Tracheal epithelial cell (primary cell): Measurements from ENCODE around the gene FEM1C. TPM values are rescaled to one million over a fixed set of nuclear protein-coding genes. Genes with fewer than 3 reads are reported as not detected.

ENCODE experiments used
- total RNA-seq: library from RNA; depleted of rRNA; stranded (reverse); fragments of >200 nt; gene quantifications from 2 replicates; pipeline ENCODE4 v1.2.1, GENCODE V29; 2014

The FEM1C gene
- total RNA-seq = 10.2 and 14.5 TPM in 2 replicates

GRCh38 chr5:115544436-115545350 lies at the start of gene FEM1C:
FEM1C (minus strand) TSS chr5:115544775; CDS start chr5:115543493, 1,282 bp downstream.

Other genes starting within 250 kb of the FEM1C start
- 5.8 and 8.7 TPM in 2 replicates for gene CCDC112, start 248.1 kb downstream of the FEM1C start, total RNA-seq
- 0.43 and 0.72 TPM in 2 replicates for gene TICAM2, start 57.7 kb upstream of the FEM1C start, total RNA-seq
- gene TMED7, start 81.3 kb upstream of the FEM1C start, total RNA-seq = 84.8 and 88.9 TPM in 2 replicates